ENCODE measurements around the gene PRCP.

The PRCP gene

DNA sequence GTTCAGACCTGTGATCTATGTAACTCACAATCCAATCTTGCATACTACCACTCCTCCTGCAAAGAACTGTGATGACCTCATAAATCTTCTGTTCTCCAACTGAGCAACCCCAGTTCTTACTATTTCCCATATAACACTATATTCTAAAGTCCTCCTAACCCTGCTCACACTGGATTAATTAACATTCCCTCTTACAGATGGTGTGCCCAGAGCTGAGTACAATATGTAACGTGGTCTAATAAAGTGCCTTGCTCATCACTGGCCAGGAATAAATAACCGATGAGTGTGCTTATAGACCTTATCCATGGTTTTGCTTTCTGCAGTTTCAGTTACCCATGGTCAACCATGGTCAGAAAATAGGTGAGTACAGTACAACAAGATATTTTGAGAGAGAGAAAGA lies 28.6 kb downstream of the PRCP start:
- no peak for DNase-seq (ENCODE audit: low read depth, low spot score)
- H3K27me3 ChIP-seq (ENCODE audit: control insufficient read depth, insufficient read depth, low read length): no peaks in the 10 kb centered on the region
- no CpG with 5 or more reads among the region's 2 CpGs for WGBS (ENCODE audit: insufficient coverage, insufficient read length)
- no peaks in the 10 kb centered on the region for H3K9me3 ChIP-seq (ENCODE audit: control insufficient read depth, insufficient read depth, low read length)
- peaks cover 2% of the 10 kb centered on the region; the same call in 1 of the 2 replicates for H3K4me1 ChIP-seq (ENCODE audit: control insufficient read depth, insufficient read depth, low read length)
- no peaks in the 10 kb centered on the region for H3K36me3 ChIP-seq (ENCODE audit: control insufficient read depth, insufficient read depth, low read length)
- no peak overlapping the region for H3K4me3 ChIP-seq (ENCODE audit: low read length)
- no peak overlapping the region for H3K27ac ChIP-seq (ENCODE audit: low read length)

- H3K4me1 ChIP-seq (ENCODE audit: control insufficient read depth, insufficient read depth, low read length): no peaks in the 10 kb centered on the region
- no peak overlapping the region for H3K27ac ChIP-seq (ENCODE audit: low read length)
- DNase-seq (ENCODE audit: low read depth, low spot score): no peak
- no peak overlapping the region for H3K4me3 ChIP-seq (ENCODE audit: low read length)
- no peaks in the 10 kb centered on the region for H3K36me3 ChIP-seq (ENCODE audit: control insufficient read depth, insufficient read depth, low read length)
- no peaks in the 10 kb centered on the region for H3K27me3 ChIP-seq (ENCODE audit: control insufficient read depth, insufficient read depth, low read length)
- H3K9me3 ChIP-seq (ENCODE audit: control insufficient read depth, insufficient read depth, low read length): no peaks in the 10 kb centered on the region
These were observed 30.6 kb downstream of the PRCP start for GRCh38 chr11:82869657-82870056.

DNA sequence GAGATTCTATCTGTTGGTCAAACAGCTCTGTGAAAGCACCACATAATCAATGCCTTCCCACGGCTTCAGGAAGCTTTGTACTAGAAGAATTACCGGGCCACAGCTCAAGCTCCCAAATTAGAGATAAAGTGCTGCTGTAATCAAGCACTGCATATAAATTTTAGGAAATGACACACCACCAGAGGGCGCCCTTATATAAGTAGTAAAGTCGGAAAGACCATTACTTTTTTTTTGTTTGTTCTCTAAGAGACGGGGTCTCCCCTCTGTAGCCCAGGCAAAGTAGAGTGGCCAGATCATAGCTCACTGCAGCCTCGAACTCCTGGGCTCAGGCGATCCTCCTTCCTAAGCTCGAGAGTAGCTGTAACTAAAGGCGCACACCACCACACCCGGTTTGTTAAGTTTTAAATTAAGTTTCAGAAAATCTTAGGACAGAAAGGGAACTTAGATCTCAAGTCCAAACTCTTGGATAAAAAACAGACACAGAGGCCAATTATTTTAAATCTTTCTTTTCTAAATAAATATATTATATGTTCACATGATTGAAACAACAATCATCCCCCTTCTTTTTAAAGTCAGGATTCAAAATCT lies 32.6 kb downstream of the PRCP start:
- H3K4me3 ChIP-seq (ENCODE audit: low read length): no peak overlapping the region
- H3K27me3 ChIP-seq (ENCODE audit: control insufficient read depth, insufficient read depth, low read length): no peaks in the 10 kb centered on the region
- H3K9me3 ChIP-seq (ENCODE audit: control insufficient read depth, insufficient read depth, low read length): no peaks in the 10 kb centered on the region
- H3K27ac ChIP-seq (ENCODE audit: low read length): no peak overlapping the region
- no CpG with 5 or more reads among the region's 10 CpGs for WGBS (ENCODE audit: insufficient coverage, insufficient read length)
- H3K36me3 ChIP-seq (ENCODE audit: control insufficient read depth, insufficient read depth, low read length): no peaks in the 10 kb centered on the region
- DNase-seq (ENCODE audit: low read depth, low spot score): peak; percentile 52
- H3K4me1 ChIP-seq (ENCODE audit: control insufficient read depth, insufficient read depth, low read length): no peaks in the 10 kb centered on the region

DNA sequence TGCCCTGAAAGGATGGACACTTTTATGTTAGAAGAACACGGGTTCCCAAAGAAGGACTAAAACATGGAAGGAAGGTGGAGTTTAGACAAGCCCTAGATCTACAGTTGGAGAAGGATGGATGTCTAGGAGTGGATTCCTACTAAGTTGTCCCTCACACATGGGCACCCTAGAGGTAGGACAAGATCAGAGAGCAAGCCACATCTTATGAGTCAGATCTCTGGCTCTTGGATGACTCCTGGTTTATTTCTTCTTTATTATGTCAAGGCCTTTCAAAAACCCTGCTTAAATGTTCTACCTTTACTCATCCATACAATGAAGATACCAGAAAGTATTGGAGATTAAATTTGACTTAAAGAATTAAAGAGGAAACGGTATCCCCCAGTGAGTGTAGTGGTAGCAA lies 34.4 kb downstream of the PRCP start:
- Histone ChIP-seq H3K4me1 (ENCODE audit: control insufficient read depth, insufficient read depth, low read length) (no peaks in the 10 kb centered on the region), H3K27ac (ENCODE audit: low read length) (no peak overlapping the region), H3K27me3 (ENCODE audit: control insufficient read depth, insufficient read depth, low read length) (no peaks in the 10 kb centered on the region), H3K4me3 (ENCODE audit: low read length) (no peak overlapping the region), H3K36me3 (ENCODE audit: control insufficient read depth, insufficient read depth, low read length) (no peaks in the 10 kb centered on the region), H3K9me3 (ENCODE audit: control insufficient read depth, insufficient read depth, low read length) (no peaks in the 10 kb centered on the region)
- no CpG with 5 or more reads among the region's 2 CpGs for WGBS (ENCODE audit: insufficient coverage, insufficient read length)
- DNase-seq (ENCODE audit: low read depth, low spot score): no peak

GRCh38 chr11:82864268-82864667 lies 36.0 kb downstream of the PRCP start:
- no peak for DNase-seq (ENCODE audit: low read depth, low spot score)
- no peaks in the 10 kb centered on the region for H3K27me3 ChIP-seq (ENCODE audit: control insufficient read depth, insufficient read depth, low read length)
- no CpG with 5 or more reads among the region's 5 CpGs for WGBS (ENCODE audit: insufficient coverage, insufficient read length)

DNA sequence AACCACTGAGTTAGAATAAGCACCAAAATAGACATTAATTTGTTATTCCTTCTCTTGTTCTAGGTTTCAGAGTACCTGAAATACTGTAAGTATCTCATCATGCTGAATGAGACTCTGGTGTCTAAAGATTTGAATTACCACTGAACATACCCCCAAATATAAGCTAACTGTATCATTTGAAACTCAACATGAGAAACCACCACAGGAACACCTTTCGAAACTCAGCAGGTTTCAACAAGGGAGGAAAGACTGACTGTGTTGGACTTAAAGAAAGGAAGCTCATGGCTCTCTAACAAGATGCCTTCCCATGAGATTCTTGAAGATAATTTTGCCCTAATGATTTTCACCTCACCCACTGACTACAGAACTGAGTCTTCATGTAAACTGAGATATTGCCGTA lies 37.0 kb downstream of the PRCP start:
- Histone ChIP-seq H3K36me3 (ENCODE audit: control insufficient read depth, insufficient read depth, low read length) (no peaks in the 10 kb centered on the region), H3K9me3 (ENCODE audit: control insufficient read depth, insufficient read depth, low read length) (no peaks in the 10 kb centered on the region)

More at GRCh38 chr11:82864268-82864667, 36.0 kb downstream of the PRCP start:
- no peaks in the 10 kb centered on the region for H3K9me3 ChIP-seq (ENCODE audit: control insufficient read depth, insufficient read depth, low read length)
- H3K36me3 ChIP-seq (ENCODE audit: control insufficient read depth, insufficient read depth, low read length): no peaks in the 10 kb centered on the region
- no peak overlapping the region for H3K27ac ChIP-seq (ENCODE audit: low read length)
- no peak overlapping the region for H3K4me3 ChIP-seq (ENCODE audit: low read length)
- H3K4me1 ChIP-seq (ENCODE audit: control insufficient read depth, insufficient read depth, low read length): no peaks in the 10 kb centered on the region

GRCh38 chr11:82862379-82862778 lies 37.9 kb downstream of the PRCP start:
- Histone ChIP-seq H3K36me3 (ENCODE audit: control insufficient read depth, insufficient read depth, low read length) (no peaks in the 10 kb centered on the region), H3K4me3 (ENCODE audit: low read length) (no peak overlapping the region), H3K27ac (ENCODE audit: low read length) (no peak overlapping the region), H3K27me3 (ENCODE audit: control insufficient read depth, insufficient read depth, low read length) (no peaks in the 10 kb centered on the region), H3K9me3 (ENCODE audit: control insufficient read depth, insufficient read depth, low read length) (no peaks in the 10 kb centered on the region), H3K4me1 (ENCODE audit: control insufficient read depth, insufficient read depth, low read length) (no peaks in the 10 kb centered on the region)
- no peak for DNase-seq (ENCODE audit: low read depth, low spot score)
- no CpG with 5 or more reads among the region's 2 CpGs for WGBS (ENCODE audit: insufficient coverage, insufficient read length)

More for the DNA sequence above, 37.0 kb downstream of the PRCP start:
- Histone ChIP-seq H3K27ac (ENCODE audit: low read length) (no peak overlapping the region), H3K4me1 (ENCODE audit: control insufficient read depth, insufficient read depth, low read length) (no peaks in the 10 kb centered on the region), H3K27me3 (ENCODE audit: control insufficient read depth, insufficient read depth, low read length) (no peaks in the 10 kb centered on the region), H3K4me3 (ENCODE audit: low read length) (no peak overlapping the region)
- DNase-seq (ENCODE audit: low read depth, low spot score): no peak
- no CpG with 5 or more reads among the region's 2 CpGs for WGBS (ENCODE audit: insufficient coverage, insufficient read length)

GRCh38 chr11:82859750-82860149 lies 40.5 kb downstream of the PRCP start:
- no CpG with 5 or more reads among the region's 2 CpGs for WGBS (ENCODE audit: insufficient coverage, insufficient read length)
- Histone ChIP-seq H3K4me3 (ENCODE audit: low read length) (no peak overlapping the region), H3K4me1 (ENCODE audit: control insufficient read depth, insufficient read depth, low read length) (no peaks in the 10 kb centered on the region), H3K9me3 (ENCODE audit: control insufficient read depth, insufficient read depth, low read length) (no peaks in the 10 kb centered on the region), H3K27me3 (ENCODE audit: control insufficient read depth, insufficient read depth, low read length) (no peaks in the 10 kb centered on the region), H3K36me3 (ENCODE audit: control insufficient read depth, insufficient read depth, low read length) (no peaks in the 10 kb centered on the region), H3K27ac (ENCODE audit: low read length) (no peak overlapping the region)
- no peak for DNase-seq (ENCODE audit: low read depth, low spot score)

- H3K27me3 ChIP-seq (ENCODE audit: control insufficient read depth, insufficient read depth, low read length): no peaks in the 10 kb centered on the region
- no CpG with 5 or more reads among the region's 1 CpG for WGBS (ENCODE audit: insufficient coverage, insufficient read length)
- no peak overlapping the region for H3K4me3 ChIP-seq (ENCODE audit: low read length)
- no peaks in the 10 kb centered on the region for H3K36me3 ChIP-seq (ENCODE audit: control insufficient read depth, insufficient read depth, low read length)
- no peak for DNase-seq (ENCODE audit: low read depth, low spot score)
- H3K4me1 ChIP-seq (ENCODE audit: control insufficient read depth, insufficient read depth, low read length): no peaks in the 10 kb centered on the region
- no peaks in the 10 kb centered on the region for H3K9me3 ChIP-seq (ENCODE audit: control insufficient read depth, insufficient read depth, low read length)
- H3K27ac ChIP-seq (ENCODE audit: low read length): no peak overlapping the region
These were observed 41.6 kb downstream of the PRCP start for GRCh38 chr11:82858556-82859091.

DNA sequence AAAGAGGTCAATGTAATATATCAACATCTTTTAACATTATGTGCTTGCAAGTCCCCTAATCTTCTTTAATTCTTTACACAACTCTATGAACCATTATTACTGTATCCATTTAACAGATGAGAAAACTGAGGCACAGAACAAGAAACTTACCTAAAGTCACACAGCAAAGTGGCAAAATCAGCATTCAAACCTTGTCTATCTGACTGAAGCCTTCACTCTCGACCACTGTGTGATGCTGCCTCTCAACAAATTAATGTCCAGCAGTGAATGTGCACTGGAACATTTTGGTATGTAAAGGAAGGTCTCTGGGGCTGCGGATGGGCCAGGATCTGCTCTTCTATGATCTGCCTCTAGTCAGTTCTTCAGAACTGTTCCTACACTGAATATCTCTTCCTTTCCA lies 42.1 kb downstream of the PRCP start:
- WGBS (ENCODE audit: insufficient coverage, insufficient read length): no CpG with 5 or more reads among the region's 2 CpGs
- H3K36me3 ChIP-seq (ENCODE audit: control insufficient read depth, insufficient read depth, low read length): no peaks in the 10 kb centered on the region
- H3K27ac ChIP-seq (ENCODE audit: low read length): no peak overlapping the region
- H3K4me1 ChIP-seq (ENCODE audit: control insufficient read depth, insufficient read depth, low read length): no peaks in the 10 kb centered on the region
- DNase-seq (ENCODE audit: low read depth, low spot score): no peak
- no peaks in the 10 kb centered on the region for H3K9me3 ChIP-seq (ENCODE audit: control insufficient read depth, insufficient read depth, low read length)
- H3K4me3 ChIP-seq (ENCODE audit: low read length): no peak overlapping the region
- H3K27me3 ChIP-seq (ENCODE audit: control insufficient read depth, insufficient read depth, low read length): no peaks in the 10 kb centered on the region

- no peaks in the 10 kb centered on the region for H3K9me3 ChIP-seq (ENCODE audit: control insufficient read depth, insufficient read depth, low read length)
- H3K36me3 ChIP-seq (ENCODE audit: control insufficient read depth, insufficient read depth, low read length): no peaks in the 10 kb centered on the region
- no peak for DNase-seq (ENCODE audit: low read depth, low spot score)
- no CpG with 5 or more reads among the region's 2 CpGs for WGBS (ENCODE audit: insufficient coverage, insufficient read length)
- no peaks in the 10 kb centered on the region for H3K4me1 ChIP-seq (ENCODE audit: control insufficient read depth, insufficient read depth, low read length)
- no peaks in the 10 kb centered on the region for H3K27me3 ChIP-seq (ENCODE audit: control insufficient read depth, insufficient read depth, low read length)
- H3K27ac ChIP-seq (ENCODE audit: low read length): no peak overlapping the region
- H3K4me3 ChIP-seq (ENCODE audit: low read length): no peak overlapping the region
These were observed 43.1 kb downstream of the PRCP start for GRCh38 chr11:82857145-82857544.
